Gastroesophageal sphincter (tissue), 4 donors: ENCODE data around the gene CSPG5. TPM values are rescaled to one million over a fixed set of nuclear protein-coding genes. Genes with fewer than 3 reads are reported as not detected.

Source experiments
- ATAC-seq: fragments of 150-250 bp; one replicate; pipeline ENCODE4 v1.9.1; 2016; ENCODE audit warnings: mild to moderate bottlenecking, moderate library complexity
- H3K27ac ChIP-seq, 4 donors: fragments of 200-600 bp; sonication (generic) in 3 of 4; 1 replicate in 3 of 4; 2 replicates in 1 of 4; pipeline ENCODE4 v1.5.1; 2016 to 2019
- H3K27me3 ChIP-seq: fragments of 200-600 bp; sonication (generic); one replicate; pipeline ENCODE4 v1.5.1; 2019
- H3K36me3 ChIP-seq, 2 donors: fragments of 200-600 bp; sonication (generic); one replicate each; pipeline ENCODE4 v1.5.1; 2019; ENCODE audit warnings: control low read depth in 1 of 2
- H3K4me1 ChIP-seq, 3 donors: fragments of 200-600 bp; sonication (generic); 1 replicate in 2 of 3; 2 replicates in 1 of 3; pipeline ENCODE4 v1.5.1; 2016 to 2019; ENCODE audit warnings: control low read depth in 2 of 3
- H3K4me3 ChIP-seq, 2 donors: fragments of 200-600 bp; sonication (generic); one replicate each; pipeline ENCODE4 v1.5.1; 2019; ENCODE audit warnings: mild to moderate bottlenecking in 1 of 2, moderate library complexity in 1 of 2
- H3K9me3 ChIP-seq, 3 donors: fragments of 200-600 bp; sonication (generic); one replicate each; pipeline ENCODE4 v1.5.1; 2017 to 2019; ENCODE audit warnings: control low read depth in 2 of 3
- EP300 ChIP-seq: sonication (generic); formaldehyde crosslinking; IDR thresholded peaks from one replicate; pipeline ENCODE4 v1.6.1; 2017; ENCODE audit warnings: antibody characterized with exemption, mild to moderate bottlenecking
- POLR2A ChIP-seq, 2 donors: fragments of 450-650 bp; IDR thresholded peaks; one replicate each; pipeline ENCODE4 v1.6.1; 2017; ENCODE audit warnings: antibody characterized with exemption in 2 of 2, mild to moderate bottlenecking in 2 of 2, moderate library complexity in 1 of 2
- POLR2AphosphoS5 ChIP-seq: sonication (generic); formaldehyde crosslinking; IDR thresholded peaks from one replicate; pipeline ENCODE4 v1.6.1; 2017; ENCODE audit warnings: antibody characterized with exemption
- WGBS, 2 donors: methylation state at CpG; one replicate each; pipeline ENCODE4 v1.1.5; 2018; ENCODE audit warnings: low coverage in 1 of 2; 5-methylcytosine and 5-hydroxymethylcytosine counted together
- total RNA-seq, 4 donors: library from RNA; depleted of rRNA; stranded (reverse); fragments of >200 nt; gene quantifications; one replicate each; pipeline ENCODE4 v1.1.0, GENCODE V29; 2016
- TF ChIP-seq, protein P1 (sequence below), 4 experiments: fragments of 200-600 bp in 2 of 4; fragments of 450-650 bp in 2 of 4; sonication (generic) in 1 of 4; IDR thresholded peaks; one replicate each; pipeline ENCODE4 v1.5.1; 2017 to 2019; ENCODE audit warnings: antibody characterized with exemption in 4 of 4, mild to moderate bottlenecking in 2 of 4, moderate library complexity in 2 of 4

The CSPG5 gene
- total RNA-seq, 4 donors from 2014 or later, result 0.27 to 1.0 (median 0.30) TPM; not detected in 1

DNA sequence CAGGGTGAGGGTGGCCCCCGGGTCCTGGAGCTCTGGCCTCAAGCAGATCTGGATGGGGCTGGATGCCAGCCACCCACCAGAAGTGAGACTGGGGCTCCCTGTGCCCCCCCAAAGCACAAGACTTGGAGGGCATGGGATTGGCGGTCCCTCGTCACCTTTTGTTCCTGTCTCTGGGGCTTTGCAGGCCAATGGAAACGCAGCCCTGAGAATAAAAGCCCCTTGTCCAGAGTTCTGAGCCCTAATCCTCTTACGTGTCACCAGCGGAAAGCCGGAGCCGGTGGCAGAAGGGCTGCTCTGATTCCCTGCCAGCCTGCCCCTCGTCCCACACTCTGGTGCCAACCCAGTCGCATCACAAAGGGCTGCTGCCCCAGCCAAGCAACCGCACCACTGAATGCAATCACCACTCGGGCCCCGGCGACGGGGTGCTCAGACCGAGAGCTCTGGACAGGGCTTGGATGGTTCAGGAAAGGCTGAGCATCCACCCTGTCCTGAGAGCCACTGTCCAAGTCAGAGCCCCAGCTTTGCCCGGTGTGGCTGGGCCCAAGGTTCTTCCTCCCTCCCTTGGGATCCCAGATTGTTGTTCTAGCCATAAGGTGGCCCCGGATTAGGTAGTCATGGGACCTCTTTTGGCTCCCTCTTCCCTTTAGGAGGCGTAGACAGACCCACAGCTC, 42.3 kb downstream of the CSPG5 start:
- no peak for ATAC-seq
- TF ChIP-seq POLR2AphosphoS5, result no peak
- 58 to 96% methylated on average over 4 to 5 of the region's 19 CpGs for WGBS, 2 donors
- Histone ChIP-seq H3K4me3 (no peak overlapping the region), H3K4me1 (no peaks in the 10 kb centered on the region), H3K36me3 (no peaks in the 10 kb centered on the region), H3K9me3 (no peaks in the 10 kb centered on the region), H3K27ac (no peak overlapping the region), H3K27me3 (no peaks in the 10 kb centered on the region)

DNA sequence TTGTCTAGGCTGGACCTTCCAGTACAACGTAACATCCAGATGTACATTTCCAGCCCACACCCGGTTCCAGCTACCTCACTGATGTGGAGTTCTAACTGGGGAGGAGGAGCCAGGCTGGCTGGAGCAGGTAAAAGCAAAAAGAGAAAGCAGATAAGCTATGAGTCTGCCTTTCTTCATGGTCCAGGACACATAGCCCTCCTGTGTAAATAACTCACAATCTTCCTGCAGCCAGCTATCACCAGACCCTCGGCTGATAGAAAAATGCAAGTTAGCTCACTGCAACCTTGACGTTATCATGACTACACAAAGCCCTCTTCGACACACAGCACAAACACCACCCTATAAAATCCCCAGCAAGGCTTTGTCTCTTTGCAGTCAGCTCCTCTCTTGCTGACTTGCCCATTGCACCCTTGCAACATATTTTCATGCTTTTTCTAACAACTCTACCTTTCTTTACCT, 44.6 kb downstream of the CSPG5 start:
- Histone ChIP-seq H3K36me3 (no peaks in the 10 kb centered on the region), H3K27me3 (no peaks in the 10 kb centered on the region), H3K27ac (no peak overlapping the region), H3K9me3 (no peaks in the 10 kb centered on the region), H3K4me1 (no peaks in the 10 kb centered on the region), H3K4me3 (no peak overlapping the region)
- no peak for ATAC-seq
- TF ChIP-seq EP300, result no peak
- no peak for TF ChIP-seq POLR2AphosphoS5
- TF ChIP-seq POLR2A (IDR thresholded peaks at IDR 0.05), result no peak
- TF ChIP-seq, protein P1, sequence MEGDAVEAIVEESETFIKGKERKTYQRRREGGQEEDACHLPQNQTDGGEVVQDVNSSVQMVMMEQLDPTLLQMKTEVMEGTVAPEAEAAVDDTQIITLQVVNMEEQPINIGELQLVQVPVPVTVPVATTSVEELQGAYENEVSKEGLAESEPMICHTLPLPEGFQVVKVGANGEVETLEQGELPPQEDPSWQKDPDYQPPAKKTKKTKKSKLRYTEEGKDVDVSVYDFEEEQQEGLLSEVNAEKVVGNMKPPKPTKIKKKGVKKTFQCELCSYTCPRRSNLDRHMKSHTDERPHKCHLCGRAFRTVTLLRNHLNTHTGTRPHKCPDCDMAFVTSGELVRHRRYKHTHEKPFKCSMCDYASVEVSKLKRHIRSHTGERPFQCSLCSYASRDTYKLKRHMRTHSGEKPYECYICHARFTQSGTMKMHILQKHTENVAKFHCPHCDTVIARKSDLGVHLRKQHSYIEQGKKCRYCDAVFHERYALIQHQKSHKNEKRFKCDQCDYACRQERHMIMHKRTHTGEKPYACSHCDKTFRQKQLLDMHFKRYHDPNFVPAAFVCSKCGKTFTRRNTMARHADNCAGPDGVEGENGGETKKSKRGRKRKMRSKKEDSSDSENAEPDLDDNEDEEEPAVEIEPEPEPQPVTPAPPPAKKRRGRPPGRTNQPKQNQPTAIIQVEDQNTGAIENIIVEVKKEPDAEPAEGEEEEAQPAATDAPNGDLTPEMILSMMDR (IDR thresholded peaks at IDR 0.05), result no peak
- 79 to 83% methylated on average over 5 of the region's 5 CpGs for WGBS, 2 donors

DNA sequence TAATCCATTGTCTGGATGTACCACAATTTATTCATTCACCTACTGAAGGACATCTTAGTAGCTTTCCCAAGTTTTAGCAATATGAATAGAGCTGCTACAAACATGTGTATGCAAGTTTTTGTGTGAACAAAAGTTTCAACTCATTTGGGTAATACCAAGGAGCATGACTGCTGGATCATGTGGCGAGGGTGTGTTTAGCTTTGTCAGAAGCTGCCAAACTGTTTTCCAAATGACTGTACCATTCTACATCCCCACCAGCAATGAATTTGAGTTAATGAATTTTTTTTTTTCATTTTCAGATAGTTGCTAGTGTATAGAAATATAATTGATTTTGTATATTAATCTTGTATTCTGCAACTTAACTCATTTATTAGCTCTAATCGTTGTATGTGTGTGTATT, 45.2 kb downstream of the CSPG5 start:
- Histone ChIP-seq H3K9me3 (no peaks in the 10 kb centered on the region), H3K27me3 (no peaks in the 10 kb centered on the region), H3K36me3 (no peaks in the 10 kb centered on the region), H3K4me1 (no peaks in the 10 kb centered on the region), H3K27ac (no peak overlapping the region), H3K4me3 (no peak overlapping the region)
- no peak for TF ChIP-seq POLR2A (IDR thresholded peaks at IDR 0.05)
- no peak for TF ChIP-seq EP300
- no peak for TF ChIP-seq POLR2AphosphoS5
- TF ChIP-seq, protein P1 (IDR thresholded peaks at IDR 0.05), result no peak
- ATAC-seq, result no peak
- 80 to 93% methylated on average over 2 of the region's 2 CpGs for WGBS, 2 donors

DNA sequence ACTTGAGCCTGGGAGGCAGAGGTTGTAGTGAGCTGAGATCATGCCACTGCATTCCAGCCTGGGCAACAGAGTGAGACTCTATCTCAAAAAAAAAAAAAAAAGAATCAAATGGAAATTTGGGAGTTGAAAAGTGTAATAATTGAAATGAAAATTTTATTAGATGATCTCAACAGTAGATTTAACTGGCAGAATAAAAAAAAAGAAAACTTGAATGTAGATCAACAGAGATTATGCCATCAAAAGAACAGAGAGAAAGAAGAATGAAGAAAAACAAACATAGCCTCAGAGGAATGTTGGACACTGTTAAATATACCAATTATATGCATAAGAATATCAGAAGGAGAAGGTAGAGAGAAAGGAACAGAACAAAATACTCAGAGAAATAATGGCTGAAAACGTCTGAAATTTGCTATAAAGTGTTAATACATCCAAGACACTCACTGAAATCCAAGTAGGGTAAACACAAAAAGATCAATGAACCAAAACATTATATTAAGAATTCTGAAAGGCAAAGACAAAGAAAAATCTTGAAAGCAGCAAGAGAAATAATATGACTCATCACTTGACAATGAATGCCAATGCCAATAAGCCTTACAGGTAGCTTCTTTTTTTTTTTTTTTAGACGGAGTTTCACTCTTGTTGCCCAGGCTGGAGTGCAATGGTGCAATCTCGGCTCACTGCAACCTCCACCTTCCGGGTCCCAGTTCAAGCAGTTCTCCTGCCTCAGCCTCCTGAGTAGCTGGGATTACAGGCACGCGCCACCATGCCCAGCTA, 50.5 kb downstream of the CSPG5 start:
- 63 to 88% methylated on average over 3 to 6 of the region's 6 CpGs for WGBS, 2 donors

DNA sequence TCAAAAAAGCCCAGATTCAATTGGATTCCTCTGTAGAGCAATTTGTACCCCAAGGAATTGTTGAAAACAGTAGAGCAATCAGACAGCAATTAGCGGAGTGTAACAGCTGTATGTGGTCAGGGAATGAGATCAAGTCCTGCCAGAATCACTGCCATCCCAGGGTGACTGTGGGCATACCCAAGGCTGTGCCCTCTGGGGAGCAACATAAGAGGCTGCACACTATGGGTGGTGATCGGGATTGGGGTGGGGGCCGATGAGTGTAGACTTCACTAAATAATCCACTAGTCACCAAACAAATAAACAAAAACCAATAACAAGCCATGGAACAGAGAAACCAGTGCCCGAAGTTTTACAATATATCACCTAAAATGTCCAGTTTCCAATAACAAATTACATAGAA, 53.0 kb downstream of the CSPG5 start:
- TF ChIP-seq, protein P1 (IDR thresholded peaks at IDR 0.05), result no peak
- TF ChIP-seq POLR2AphosphoS5, result no peak
- no peak for TF ChIP-seq POLR2A (IDR thresholded peaks at IDR 0.05)
- no peak for TF ChIP-seq EP300
- Histone ChIP-seq H3K4me3 (no peak overlapping the region), H3K36me3 (no peaks in the 10 kb centered on the region), H3K4me1 (peaks cover 0 to 6% (median 0%) of the 10 kb centered on the region in 3 donors), H3K27me3 (peaks cover 3% of the 10 kb centered on the region), H3K9me3 (no peaks in the 10 kb centered on the region), H3K27ac (no peak overlapping the region)
- 79 to 82% methylated on average over 2 to 4 of the region's 4 CpGs for WGBS, 2 donors
- ATAC-seq, result no peak

More for the DNA sequence above, 50.5 kb downstream of the CSPG5 start:
- Histone ChIP-seq H3K36me3 (no peaks in the 10 kb centered on the region), H3K4me3 (no peak overlapping the region), H3K27ac (no peak overlapping the region), H3K27me3 (no peaks in the 10 kb centered on the region), H3K4me1 (no peaks in the 10 kb centered on the region), H3K9me3 (no peaks in the 10 kb centered on the region)
- TF ChIP-seq POLR2A (IDR thresholded peaks at IDR 0.05), result no peak
- TF ChIP-seq POLR2AphosphoS5, result no peak
- TF ChIP-seq EP300, result no peak
- TF ChIP-seq, protein P1 (IDR thresholded peaks at IDR 0.05), result no peak
- no peak for ATAC-seq
